DMS53 treated with DMSO at 0.1 percent for 48 hours (cell line): ENCODE measurements around the gene KRTAP13-2.

Experiments used
- DNase-seq: peaks from one replicate; lab custom pipeline; 2025; ENCODE audit not compliant: unreplicated experiment; lab: John Stamatoyannopoulos, UW

KRTAP13-2 gene, protein sequence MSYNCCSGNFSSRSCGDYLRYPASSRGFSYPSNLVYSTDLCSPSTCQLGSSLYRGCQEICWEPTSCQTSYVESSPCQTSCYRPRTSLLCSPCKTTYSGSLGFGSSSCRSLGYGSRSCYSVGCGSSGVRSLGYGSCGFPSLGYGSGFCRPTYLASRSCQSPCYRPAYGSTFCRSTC

DNA sequence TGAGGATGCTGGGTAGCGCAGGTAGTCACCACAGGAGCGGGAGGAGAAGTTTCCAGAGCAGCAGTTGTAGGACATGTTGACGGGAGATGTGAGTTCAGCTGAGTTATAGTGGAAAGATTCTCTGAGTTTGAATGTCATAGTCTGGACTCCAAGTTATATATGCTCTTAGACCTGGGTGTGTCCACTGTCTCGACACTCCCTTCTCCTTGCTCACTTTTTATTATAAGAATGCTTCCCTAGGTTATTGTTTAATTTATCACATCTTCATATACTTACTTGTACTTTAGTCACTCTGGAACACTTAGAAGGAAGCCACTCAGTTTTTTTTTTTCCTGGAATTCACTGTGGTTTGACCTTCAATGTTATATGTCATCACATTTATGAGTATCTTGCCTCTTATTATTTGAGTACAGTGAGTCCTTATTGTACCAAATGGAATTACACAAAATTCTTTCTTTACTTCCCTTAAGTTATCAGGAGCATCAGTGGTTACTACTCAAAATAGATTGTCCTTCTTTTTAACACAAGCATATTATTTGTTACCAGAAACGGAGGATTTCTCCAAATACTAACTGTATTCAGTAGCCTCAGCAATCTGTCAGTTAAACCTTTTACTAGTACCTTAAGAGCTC is at the start of gene KRTAP13-2:
Gene KRTAP13-2, minus strand, starts transcription at position 133 of the 632 bp plus-strand sequence. Its CDS starts 58 bp downstream, at position 75.
- no peak for DNase-seq

DNA sequence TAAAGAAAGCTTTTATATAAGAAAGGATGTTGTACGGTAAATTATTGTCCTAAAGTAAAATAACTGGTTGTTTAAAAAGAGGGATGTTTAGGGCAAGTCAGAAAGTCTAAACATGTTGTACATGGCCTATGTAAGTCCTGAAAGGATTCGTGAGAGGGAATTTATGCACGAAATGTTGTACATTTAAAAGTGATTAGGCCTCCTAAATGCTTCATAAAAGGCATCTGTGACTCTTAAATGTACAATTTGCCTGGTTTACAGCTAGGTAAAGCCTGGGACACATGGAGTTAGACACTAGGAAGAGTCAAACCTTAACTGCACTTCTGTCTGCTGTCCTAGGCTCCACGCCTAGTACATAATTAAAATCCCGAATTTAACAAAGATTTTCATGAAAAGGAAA is 43.9 kb upstream of the KRTAP13-2 start:
- DNase-seq: no peak

DNA sequence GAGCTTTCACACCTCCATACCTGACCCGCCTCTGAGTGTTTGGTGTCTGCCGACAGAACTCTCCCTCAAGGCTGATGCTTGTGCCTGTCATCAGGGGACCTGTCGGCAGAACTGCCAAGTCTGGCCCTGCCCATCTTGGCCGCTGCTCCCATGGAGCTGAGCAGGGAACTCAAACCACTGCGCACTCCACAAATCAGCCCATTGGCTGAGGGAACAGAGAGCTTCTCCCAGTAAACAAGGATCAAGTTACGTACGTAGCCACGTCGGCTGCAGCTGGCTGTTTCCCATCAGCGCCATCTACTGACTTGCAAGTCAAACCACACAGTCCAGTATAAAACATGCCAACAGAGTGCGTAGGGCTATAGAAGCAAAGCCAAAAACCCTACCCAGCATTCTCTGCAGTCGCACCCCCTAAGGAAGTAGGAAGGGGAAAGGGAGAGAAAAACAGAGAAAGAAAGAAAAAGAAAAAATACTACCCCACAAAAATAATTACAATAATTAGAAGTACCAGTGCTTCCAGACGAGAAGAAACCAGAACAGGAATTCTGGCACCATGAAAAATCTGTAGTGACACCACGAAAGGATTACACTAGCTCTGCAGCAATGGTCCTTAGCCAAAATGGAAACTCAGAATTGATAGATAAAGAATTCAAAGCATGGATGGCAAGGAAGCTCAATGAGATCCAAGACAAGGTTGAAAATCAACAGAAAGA is 36.9 kb upstream of the KRTAP13-2 start:
- DNase-seq: peak; percentile 90

DNA sequence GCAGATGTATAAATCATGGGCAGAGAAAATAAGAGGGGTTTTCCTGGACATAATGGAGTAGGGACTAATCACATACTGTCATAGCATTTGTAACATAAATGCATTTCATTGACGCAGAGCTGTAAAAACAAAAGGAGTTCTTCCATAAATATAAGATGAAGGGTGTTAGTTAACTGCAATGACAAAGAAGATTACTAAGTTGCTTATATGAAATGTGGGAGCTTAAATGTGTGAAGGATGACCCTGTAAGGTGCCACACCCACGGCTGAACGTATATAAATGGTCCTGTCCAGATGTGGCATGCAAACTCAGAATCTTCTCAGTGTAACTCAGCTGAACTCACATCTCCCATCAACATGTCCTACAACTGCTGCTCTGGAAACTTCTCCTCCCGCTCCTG is 23.7 kb upstream of the KRTAP13-2 start, which contains the start of gene KRTAP13-1:
Gene KRTAP13-1, plus strand, starts transcription at position 301 of the 400 bp plus-strand sequence. Its CDS starts 56 bp downstream, at position 357.
- no peak for DNase-seq

DNA sequence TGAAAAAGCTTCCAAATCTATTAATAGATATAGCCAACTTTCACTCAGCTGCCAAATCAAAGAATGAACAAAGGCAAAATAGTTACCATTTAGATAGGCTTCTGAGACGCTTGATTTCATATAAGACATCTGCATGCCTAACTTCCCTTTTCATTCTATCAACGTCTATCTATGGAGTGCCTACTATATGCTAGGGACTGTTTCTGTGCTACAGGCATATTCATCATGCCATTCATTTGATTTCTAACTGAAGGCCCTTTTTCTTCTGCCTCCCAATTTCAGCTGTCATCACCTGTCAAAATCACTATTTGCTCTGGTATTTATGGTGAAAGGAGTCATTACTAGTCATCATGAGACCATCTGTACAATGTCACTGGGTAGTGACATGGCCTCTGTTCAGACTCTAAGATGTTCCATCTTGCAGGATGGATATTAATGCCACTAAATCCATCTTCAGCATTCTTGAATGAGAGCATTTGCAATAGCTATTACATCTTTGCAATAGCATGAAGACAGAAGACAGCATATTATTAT is 19.5 kb upstream of the KRTAP13-2 start:
- DNase-seq: no peak

DNA sequence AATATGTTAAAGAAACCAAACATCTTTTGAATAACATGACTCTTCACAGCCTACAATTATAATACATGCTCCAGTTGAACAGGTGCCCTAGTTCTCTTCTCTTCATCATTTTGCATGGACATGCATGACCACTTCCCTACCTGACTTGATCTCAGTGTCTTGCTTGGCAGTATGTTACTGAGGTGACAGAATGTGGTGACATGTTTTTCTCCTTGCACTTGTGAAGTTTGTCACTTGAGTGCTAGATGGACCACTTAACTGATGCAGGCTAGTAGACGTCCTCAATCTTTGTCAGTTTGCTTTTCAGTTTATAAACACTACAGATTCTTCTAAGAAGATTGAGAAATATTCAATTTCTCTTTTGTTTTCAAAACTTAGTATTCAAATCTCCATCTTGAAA is 10.1 kb upstream of the KRTAP13-2 start:
- no peak for DNase-seq

DNA sequence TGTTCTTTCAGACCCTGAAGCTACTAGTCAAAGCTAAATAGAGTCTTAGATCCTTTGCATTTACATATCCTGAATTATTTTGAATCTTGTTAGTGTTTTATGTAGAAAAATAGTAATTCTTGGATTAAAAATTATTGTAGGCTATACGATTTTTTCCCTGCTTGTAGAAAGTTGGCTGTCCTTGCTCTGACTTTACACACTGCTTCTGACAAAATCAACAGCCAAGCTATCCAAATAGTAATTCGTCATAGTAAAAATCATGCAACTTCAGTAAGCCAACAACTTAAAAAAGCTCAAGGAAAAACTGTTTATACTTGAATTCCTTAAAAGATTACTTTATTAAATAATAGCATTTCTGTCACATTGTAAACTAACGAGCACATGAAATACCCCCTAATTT is 16.2 kb downstream of the KRTAP13-2 start:
- no peak for DNase-seq

DNA sequence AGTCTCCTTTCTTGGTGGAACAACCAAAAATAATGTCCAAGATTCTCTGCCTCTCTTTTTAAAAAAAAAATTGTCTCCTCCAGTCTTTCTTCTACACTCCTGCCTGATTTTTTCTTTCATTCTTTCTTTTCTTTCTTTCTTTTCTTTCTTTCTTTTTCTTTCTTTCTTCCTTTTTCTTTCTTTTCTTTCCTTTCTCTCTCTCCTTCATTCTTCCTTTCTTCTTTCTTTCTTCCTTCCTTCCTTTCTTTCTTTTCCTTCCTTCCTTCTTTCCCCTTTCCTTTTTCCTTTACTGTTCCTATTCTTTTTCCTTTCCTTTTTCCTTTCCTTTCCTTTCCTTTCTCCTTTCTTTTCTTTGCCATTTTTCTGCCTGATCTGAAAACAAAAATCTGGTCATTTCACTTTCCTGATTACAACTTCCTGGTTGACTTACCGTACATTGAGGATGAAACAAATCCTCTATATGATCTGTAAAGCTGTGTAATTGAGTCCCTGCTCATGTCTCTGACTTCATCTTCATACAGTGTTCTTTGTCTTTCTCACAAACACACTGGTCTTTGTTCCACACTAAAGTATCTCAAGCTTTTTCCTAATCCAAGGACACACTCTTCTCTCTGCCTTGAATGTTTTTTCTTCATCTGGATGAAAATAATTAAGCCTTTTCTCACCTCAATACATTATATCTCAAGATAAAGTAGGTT is 17.6 kb downstream of the KRTAP13-2 start:
- no peak for DNase-seq

DNA sequence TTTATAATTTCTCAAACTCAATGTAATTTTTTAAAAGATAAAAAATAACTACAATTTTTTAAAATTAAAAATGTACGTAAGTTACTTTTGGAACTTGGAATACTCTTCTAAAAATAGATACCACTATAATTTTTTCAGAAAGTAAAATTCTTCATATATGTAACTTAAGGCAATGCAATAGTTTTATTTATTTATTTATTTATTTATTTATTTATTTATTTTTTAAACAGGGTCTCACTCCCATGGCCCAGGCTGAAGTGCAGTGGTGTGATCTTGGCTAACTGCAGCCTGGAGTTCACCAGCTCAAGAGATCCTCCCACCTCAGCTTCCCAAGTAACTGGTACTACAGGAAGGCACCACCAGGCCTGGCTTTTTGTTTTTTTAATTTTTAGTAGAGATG is 20.5 kb downstream of the KRTAP13-2 start:
- no peak for DNase-seq

DNA sequence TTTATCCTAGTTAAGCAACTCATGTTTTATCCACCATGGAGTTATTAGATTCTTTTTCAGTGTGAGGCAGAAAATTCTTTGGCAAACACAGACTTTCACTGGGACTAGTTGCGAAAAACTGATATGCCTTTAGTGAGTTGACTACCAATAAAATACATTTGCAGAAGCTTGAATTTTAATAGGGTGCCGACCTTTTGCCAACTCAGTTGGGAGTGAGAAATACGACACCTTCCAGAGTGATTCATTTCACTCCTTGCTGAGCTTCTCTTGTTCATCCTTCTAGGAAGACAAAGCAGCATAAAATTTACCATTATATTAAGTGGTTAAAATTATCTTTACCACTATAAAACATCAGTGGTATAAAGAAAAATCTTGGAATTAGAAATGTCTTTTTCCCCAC is 22.5 kb downstream of the KRTAP13-2 start:
- DNase-seq: no peak

DNA sequence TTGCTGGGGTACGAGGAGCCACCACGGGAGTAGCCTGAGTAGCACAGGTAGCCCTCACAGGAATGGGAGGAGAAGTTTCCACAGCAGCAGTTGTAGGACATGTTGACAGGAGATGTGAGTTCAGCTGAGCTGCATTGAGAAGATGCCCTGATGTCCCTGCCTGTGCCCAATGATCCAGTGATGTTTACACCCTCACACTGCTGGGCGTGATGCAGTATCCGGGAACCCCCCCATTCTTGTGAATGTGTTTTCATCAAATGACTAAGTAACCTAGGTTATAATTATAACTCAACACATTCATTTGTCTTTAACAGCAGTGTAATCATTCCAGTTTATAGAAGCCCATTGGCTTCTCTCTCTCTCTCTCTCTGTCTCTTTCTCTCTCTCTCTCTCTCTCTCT is 23.6 kb downstream of the KRTAP13-2 start, which contains the start of gene KRTAP23-1:
Gene KRTAP23-1, minus strand, starts transcription at position 101 of the 400 bp plus-strand sequence. Its CDS starts 0 bp downstream, at position 101.
- no peak for DNase-seq

DNA sequence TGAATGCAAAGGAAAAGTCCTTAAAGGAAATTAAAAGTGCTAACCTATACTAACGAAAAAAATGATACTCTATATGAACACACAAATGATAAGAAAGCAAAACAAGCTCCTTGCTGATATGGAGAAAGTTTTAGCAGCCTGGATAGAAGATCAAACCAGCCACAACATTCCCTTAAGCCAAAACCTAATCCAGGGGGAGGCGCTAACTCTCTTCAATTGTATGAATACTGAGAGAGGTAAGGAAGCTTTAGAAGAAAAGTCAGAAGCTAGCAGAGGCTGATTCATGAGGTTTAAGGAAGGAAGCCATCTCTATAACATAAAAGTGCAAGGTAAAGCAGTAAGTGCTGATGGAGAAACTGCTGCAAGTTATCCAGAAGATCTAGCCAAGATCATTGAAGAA is 27.1 kb downstream of the KRTAP13-2 start:
- no peak for DNase-seq

DNA sequence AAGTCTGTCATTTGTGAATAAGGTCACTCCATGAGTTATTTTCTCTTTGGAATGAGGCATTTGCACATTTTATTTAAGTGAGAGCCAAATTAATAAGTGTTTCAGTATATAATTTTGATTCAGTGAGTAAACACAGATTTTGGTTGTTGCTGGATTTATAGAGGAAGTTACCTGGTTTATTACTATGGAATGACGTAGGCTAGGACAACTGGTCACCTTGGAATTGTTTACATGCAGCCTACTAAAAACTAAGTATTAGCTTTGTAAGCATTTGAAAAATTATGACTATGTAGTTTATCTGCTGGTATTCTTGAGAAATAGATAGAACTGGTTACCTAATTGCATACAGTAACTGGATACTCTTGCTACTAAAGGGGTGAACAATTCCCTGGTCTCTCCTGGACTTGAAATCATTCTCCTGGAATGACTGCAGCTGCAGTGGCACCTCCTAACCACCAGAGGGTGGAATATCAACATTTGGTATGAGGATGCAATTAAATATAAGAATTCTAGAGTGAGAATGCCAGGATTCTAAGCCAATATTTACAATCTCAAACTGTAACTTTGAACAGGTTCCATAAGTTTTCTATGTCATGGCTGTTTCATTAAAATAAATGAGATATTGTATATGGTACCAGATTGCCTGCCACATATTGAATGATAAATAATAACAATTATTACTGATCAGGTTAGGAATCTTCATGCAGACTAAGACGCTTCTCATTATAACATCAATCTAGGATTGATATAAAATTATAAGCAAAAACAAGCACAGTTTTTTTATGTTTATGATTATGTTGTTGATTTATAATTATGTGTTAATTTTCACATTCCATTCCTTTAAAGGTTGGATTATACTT is 31.1 kb downstream of the KRTAP13-2 start:
- DNase-seq: peak; percentile 25

DNA sequence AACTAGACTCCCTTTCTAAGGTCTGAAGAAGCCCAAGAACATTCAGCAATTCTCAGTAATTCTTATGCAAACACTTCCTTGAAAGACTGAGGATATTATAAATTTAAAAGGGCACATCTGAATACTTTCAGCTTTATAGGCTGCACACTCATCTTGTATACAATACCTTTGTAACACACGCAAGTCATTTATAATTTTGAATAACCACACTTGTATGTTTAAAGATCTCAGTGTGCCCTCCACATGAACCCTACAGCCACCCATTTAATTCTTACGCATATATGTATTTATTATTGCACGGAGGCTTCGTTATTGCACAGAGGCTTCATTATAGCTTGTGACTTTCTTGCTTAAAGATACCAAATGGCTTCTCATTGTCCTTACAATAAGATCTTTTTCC is 33.4 kb downstream of the KRTAP13-2 start:
- DNase-seq: no peak

DNA sequence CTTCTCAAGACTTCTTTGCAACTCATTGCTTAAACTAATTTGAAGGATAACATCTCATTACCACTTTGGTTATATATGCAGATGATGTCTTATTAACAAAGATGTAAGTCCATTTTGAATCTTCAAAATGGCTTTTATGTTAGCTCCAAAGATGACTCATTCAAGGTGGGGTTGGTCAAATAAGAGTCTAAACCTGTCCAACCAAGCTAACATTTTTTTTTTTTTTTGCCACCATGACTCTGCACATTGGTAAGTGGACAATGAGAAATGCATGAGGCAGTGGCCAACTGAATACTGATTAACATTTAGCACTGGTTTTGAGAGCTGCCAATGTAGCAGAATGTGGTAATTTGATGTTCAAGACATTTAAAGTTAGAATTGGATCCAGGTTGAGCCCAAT is 34.3 kb downstream of the KRTAP13-2 start:
- DNase-seq: no peak

DNA sequence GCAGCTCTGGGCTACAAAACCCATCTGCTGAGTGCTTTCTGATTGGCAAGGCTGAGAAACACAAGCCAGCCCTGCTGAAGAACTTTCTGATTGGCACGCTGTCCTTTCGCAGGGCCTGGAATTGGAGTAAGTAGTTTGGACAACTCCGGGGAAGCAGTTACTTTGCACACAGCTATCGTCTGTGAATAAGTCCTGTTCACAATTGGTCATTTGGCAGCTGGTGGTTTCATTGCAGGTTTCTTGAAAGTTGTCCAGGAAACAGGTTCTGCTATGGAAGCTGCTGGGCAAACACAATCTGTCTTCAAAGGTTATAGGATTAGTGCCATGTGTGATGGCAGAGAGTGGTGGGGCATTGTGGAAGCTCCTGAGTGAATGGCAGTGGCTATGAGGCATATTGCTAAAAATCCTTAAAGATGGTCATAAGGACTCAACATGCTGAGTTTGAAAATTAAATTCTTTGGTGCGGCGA is 34.8 kb downstream of the KRTAP13-2 start, which contains the start of gene KRTAP27-1:
Gene KRTAP27-1, minus strand, starts transcription at position 419 of the 469 bp plus-strand sequence. Its CDS starts 26 bp downstream, at position 393.
- no peak for DNase-seq

DNA sequence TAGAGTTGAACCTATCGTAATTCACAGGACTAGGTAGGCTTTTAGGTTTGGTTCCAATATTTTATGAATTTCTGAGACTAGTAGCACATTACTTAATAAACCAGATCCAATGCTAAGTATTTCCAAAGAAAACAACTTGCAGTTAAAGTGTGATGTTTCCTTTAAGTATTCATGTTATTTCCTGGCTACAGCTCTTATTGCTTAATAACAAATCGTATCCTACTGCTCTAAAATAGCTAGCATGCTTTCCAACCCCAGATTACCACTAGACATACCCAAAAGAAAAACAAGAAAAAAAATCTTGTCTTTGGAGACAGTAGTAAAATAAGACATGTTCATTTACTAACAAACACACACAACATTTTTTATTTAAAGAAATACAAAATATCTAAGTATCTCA is 35.5 kb downstream of the KRTAP13-2 start:
- no peak for DNase-seq

DNA sequence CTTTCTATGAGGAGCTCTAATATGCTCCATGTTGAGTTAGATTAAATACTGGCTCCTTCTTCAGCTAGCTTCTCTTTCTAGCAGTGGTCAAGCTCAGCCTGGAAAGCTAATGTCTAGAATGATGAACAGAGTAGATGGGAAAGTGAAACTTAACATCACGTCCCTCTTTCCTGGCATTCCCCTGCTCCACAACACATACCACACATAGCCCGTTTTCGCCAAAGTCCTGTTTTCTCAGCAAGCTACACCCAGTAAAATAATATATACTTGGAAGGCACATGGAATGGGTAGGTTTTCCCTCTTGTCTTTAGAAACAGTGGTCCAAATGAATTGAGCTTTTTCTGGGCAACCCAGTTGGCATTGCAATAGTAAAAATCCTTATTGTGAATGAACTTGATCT is 38.3 kb downstream of the KRTAP13-2 start:
- no peak for DNase-seq

DNA sequence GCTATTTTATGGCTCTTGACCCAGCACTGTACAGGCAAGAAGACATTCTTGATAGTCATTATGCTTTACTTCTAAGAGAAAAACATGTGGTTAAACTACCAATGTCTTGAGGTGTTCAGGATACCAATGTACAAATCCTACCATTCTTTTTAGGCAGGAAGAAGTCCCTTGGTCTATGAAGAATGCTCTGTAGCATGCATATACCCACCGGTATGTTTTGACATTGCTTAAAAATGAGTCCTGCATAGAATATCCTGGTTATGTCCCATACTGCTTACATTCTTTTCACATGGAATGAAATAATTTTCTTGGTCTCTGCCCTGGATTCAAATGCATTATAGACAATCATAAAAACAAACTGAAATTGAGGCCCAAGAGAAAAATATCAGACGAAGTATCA is 39.4 kb downstream of the KRTAP13-2 start:
- DNase-seq: no peak
